GM19324 (cell line): ENCODE data around the gene ADAMTS2.

ENCODE experiments used
- ATAC-seq: cut with Tn5 transposase; IDR thresholded peaks from one replicate; pipeline ENCODE4 v1.9.1; 2021; ENCODE audit warnings: mild to moderate bottlenecking, moderate library complexity; ENCODE audit not compliant: unreplicated experiment, low FRiP score

ADAMTS2 gene

DNA sequence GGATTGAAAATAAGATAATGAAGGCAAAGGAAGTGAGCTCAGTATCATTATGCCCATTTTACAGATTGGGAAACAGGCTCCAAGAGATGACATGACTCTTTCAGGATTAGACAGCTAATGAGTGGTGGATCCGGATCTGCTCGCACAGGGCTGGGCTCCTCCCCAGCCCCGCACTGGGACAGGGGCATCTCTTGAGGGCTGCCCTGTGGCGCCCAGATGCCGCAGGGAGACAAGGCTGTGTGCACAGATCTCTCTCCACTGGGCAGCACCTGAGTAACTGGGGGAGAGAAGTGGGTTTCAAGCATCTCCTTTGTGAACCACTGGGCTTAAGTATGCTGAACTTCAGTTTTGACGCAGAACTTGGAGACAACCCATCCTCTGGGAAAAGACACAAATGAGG is 43.9 kb downstream of the ADAMTS2 start:
- ATAC-seq, result no peak

GRCh38 chr5:179300581-179301180 is 44.6 kb downstream of the ADAMTS2 start:
- ATAC-seq, result no peak

DNA sequence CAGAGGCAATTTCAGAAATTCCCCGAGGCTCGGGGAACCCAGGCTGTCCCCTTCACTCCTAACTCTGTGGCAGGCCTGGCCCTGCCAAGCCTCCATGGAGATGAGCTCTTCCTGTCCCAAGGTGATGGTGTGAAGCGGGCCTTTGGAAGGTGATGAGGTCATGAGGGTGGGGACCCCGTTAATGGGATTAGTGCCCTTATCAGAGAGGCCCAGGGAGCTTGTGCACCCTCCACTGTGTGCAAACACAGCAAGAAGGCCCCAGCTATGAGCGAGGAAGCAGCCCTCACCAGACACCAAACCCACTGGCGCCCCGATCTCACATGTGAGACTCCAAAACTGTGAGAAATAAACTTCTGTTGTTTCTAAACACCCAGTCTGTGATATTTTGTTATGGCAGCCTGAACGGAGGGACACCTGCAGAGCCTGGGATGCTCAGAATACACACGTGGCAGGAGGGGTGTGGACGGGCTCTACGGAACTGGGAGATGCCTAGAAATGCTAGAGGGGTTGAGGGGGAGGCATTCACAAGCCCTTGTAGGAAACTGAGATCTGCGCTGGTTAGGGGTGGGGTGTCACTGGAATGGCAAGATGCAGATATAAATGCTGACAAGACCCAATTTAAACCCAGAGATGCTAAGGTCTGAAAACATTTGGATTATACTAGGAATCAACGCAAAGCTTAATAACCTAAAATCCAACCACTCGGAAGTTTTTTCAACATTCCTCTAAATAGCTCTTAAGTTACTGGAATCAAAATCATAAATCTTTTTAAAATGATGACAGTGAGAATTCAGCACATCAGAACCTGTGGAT is 46.9 kb downstream of the ADAMTS2 start:
- ATAC-seq, result no peak

- no peak for ATAC-seq
Measured at GRCh38 chr5:179297486-179298180, 47.6 kb downstream of the ADAMTS2 start.

GRCh38 chr5:179297026-179297425 is 48.2 kb downstream of the ADAMTS2 start:
- ATAC-seq, result no peak

DNA sequence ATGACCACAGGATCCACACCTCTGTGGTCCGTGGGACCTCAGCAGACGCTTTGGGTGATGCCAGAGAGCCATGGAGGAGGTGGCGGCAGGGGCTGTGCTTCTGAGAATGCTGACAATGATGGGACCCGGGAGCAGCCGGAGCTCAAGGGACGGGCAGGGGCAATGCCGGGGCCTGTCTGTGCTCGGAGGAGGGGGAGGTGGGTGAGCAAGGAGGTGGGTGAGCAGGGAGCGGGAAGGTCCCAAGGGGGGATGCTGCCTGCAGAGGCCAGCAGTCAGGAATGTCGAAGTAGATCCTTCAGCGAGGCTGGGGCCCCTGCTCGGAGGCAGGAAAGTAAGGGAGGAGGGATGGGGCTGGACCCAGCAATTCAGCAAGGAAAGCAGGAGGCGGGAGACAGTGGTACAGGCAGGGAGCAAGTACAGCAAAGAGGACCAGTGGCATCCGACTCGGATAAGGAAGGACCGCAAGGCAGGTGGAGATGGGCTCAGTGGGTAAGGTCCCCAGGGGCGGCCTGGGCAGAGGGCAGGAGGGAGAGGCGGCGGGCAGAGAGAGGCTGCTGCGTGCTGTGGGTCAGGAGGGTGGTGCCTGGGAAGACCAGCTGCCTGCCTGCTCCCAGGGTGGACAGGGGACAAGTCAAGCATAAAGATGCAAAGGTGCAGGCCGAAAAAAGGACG is 49.0 kb downstream of the ADAMTS2 start:
- ATAC-seq, result no peak

DNA sequence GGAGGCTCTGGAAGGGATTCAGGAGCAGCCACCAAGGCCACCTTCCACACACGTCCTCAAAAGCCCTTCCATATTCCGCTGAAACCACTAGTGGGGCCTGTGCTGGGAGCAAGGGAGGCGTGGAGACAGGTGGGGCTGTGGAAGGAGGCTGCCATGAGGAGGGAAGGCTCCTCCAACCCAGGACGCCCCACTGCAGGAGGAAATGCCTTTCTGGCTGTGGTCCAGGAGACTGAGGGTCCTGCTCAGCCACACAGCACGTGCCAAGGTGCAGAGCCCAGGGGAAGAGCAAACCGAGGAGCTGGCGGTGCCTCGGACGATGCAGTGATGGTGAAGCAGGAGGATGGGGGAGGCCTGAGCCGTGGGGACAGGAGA is 49.5 kb downstream of the ADAMTS2 start:
- ATAC-seq, result no peak

DNA sequence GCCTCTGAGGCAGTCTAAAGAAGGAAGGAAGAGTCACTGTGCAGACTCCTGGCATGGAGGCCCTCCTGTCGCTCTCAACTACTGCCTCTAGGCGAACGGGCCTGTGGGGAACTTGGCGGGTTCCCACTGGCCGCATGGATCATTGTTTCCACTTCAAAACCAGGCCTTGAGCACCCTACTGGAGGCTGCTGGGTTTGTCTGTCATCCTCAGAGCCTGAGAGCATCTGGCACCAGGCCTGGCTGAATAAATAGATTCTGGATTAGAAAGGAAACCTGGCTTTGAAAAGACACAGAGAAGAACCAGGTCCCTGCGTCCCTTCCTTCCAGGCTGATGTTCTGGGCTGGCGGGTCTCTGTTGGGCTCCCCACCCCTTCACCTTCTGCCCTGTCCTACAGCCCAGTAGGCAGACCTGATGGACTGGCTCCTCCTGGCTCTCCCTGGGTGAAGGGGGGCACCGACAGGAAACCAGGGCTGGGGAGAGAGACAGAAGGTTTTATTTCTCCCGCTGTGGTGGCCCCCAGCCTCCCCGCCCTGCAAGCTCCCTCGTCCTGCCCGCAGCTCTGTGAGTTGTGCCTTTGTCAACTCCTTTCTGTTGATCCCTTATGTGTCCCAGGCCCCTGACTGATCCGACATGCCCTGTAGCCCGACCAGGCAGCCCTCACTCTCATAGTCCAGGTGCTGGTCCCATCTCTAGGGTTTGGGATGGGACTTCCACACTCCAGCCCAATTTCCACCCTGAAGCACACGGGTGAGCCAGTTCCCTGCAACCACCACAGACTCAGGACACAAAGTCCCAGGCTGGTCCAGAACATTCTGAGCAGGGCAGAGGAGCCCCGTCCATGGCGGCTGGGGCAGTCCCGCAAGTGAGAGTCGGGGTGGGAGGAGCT is 50.1 kb downstream of the ADAMTS2 start:
- no peak for ATAC-seq

DNA sequence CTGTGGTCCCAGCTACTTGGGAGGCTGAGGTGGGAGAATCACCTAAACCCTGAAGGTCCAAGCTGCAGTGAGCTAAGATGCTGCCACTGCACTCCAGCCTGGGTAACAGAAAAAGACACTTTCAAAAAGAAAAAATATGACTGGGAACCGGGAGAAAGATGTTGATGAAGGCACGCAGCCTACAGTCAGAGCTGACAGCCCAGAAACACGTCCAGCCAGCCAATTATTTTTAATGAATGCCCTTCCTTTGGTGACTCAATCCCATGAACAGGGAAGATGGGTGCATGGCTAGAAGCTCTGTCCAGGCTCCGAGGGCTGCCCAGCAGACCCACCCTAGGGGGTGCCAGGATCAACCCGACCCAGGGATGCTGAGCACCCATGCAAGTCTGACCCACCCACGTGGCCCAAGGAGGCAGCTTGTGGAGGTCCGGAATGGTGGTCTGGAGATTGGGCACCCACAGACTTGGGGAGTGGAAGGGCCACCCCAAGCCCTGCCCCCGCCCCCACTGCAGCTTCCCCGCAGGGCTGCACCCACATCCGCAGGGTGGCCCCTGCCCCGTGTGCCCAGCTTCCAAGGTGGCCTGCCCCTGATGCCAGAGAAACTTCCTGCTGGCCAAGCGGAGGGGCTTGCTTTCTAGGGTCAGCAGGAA is 51.0 kb downstream of the ADAMTS2 start:
- ATAC-seq, result no peak

DNA sequence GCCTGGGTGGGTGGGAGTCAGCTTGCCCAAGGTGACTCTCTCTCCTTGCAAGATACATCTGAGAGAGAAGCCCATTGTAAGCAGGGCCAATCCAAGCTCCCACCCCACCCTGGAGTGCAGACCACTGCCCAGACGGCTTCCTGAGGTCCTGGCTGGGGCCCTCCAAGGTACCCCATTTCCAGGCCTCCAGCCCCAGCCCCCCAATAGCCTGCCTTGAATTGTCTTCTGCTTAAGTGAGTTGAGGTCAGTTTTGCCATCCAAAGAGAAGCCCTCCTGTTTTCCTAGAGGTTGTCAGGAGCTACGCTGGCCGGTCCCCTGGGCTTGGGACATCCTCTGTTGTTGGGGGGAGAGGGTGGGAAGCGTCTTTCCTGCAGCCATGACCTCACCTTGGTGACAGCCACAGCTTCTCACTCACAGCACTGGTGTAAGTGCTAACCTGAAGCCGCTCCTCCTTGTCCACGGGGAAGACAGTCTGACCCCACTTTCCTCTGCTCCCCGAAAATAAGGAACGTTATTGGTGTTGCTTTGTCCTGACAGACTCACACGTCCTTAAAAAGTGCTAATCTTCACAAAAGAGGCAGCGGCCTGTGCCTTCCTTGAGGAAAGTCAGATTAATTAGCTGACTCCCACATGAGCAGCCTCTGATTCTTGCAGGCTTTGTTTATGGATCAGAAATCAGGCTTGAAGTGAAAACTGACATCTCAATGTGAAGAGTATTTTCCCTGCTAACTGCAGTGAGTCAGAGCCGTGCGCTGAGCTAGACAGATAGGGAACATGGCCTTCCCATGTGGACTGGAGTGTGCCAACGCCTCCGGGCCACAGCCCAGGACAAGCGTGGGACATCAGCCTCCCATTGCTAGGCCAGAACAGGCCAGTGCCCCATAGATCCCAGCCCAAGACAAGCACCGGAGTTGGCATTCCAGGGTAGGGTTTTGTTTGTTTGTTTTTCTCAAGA is 52.3 kb downstream of the ADAMTS2 start:
- ATAC-seq, result no peak

DNA sequence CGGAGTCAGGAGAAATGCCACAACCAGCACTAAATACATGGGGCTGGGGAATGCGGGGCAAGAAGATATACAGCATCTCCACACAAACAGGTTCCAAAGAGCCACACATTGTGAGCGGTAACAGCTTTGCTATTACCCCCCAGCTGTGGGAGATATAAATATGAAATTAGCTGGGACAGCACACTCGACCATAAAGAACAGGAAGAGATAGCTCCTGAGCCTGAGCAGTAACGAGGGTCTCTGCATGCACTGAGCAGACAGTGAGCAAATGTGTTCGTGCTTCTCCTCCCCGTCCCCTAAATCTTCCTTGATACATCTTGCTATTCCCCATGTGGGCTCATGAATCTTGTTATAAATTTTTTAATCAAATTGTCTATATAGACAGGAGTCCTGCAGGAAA is 53.1 kb downstream of the ADAMTS2 start:
- ATAC-seq, result no peak

GRCh38 chr5:179290681-179291540 is 54.4 kb downstream of the ADAMTS2 start:
- ATAC-seq, result no peak

DNA sequence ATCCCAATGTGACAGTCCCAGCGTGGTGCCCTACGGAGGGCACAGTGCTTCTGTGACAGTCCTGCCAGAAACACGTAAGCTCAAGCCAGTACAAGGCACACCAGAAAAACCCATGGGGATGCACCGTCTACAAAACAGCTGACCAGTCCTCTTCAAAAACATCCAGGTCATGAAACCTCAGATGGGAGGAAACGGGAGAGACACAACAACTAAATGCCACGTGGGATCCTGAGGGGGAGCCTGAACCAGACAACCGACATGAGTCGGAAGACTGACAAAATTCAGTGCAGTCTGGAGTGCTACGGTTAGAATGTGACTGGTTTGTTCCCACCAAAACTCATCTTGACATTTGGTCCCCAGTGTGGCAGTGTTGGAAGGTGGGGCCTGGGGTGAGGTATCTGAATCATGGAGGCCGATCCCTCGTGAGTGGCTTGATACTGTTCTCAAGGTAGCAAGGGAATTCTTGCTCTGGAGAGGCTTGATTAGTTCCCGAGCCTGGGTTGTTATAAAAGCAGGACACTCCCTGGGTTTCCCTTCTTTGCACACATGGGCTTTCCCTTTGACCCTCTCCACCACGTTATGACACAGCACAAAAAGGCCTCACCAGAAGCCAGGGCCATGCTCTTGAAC is 55.4 kb downstream of the ADAMTS2 start:
- ATAC-seq, result no peak

- ATAC-seq, result no peak
Measured at GRCh38 chr5:179288809-179289185, 56.5 kb downstream of the ADAMTS2 start.

- no peak for ATAC-seq
Measured at GRCh38 chr5:179288101-179288808, 57.0 kb downstream of the ADAMTS2 start.

DNA sequence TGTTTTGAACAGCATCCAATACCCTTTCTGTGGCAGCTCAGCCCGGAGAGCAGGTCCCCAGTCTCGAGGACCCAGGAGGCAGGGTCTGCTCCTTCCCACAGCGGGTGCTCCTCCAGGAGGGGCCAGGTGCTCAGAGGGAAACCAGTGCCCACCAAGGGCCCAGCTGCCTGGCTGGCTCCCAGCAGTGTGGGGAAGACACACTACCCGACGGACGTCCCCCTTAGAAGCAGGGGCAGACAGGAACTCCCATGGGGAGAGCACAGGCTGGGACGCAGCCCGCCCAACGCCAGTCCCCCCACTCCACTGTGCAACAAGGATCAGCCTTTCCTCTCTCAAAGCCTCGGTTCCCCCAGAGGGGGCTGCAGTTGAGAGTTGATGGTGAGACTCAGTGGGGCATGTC is 57.6 kb downstream of the ADAMTS2 start:
- no peak for ATAC-seq

GRCh38 chr5:179287071-179287470 is 58.2 kb downstream of the ADAMTS2 start:
- ATAC-seq, result no peak
